ENCODE results near the gene FBLIM1.
"Not testable (repeated sequence)": the region's sequence is repeated elsewhere in the genome, so short reads cannot be mapped to it uniquely, and the experiment has no call there.

Gene FBLIM1

GRCh38 chr1:15810073-15810472 is 51.5 kb downstream of the FBLIM1 start:
- DNase-seq (ENCODE audit: low spot score) = no peak

- peak; percentile 18 for DNase-seq (ENCODE audit: low spot score)
Measured at GRCh38 chr1:15816674-15817073, 58.1 kb downstream of the FBLIM1 start.

DNA sequence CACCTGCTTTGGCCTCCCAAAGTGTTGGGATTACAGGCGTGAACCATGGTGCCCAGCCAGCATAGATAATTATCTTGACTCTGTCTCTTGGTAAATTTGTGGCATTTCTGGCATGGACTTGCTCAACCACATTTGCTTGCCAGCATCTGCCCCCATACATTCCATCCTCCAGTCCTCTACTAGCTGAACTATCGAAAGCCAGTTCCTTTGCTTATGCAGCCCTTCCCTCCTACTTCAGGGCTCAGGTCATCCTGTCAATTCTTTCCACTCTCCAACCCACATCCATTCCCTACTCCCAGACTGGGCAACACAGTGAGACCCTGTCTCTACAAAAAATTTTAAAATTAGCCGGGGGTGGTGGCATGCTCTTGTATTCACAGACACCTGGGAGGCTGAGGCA is 61.9 kb downstream of the FBLIM1 start:
- peak; percentile 30 for DNase-seq (ENCODE audit: low spot score)

GRCh38 chr1:15825800-15826199 is 67.2 kb downstream of the FBLIM1 start:
- DNase-seq (ENCODE audit: low spot score) = peak; percentile 20

DNA sequence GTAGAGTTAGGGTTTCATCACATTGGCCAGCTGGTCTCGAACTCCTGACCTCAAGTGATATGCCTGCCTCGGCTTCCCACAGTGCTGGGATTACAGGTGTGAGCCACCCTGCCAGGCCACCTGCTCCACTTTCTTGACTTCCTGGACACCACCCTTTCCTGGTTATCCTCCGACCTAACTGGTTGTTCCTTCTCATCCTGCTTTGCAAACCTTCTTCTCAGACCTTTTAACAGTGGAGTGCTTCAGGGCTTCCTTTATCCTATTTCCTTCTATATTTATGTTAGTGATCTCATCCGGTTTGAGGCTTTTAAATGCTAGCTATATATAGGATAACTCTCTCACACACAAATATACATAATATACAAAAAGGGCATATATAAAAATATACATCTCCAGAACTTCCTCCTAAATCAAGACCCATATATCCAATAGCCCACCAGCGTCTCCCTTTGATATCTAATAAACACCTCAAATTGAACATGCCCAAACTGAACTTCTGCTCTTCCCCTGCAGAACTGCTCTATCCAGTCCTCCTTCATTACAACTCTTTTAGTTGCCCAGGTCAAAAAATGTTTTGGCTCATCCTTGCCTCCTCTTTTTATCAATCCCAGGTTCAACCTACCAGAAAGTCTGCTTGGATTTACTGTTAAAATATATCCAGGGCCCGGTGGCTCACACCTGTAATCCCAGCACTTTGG is 68.4 kb downstream of the FBLIM1 start:
- no peak for DNase-seq (ENCODE audit: low spot score)

GRCh38 chr1:15827567-15827966 is 69.0 kb downstream of the FBLIM1 start:
- DNase-seq (ENCODE audit: low spot score) = not testable (repeated sequence)

GRCh38 chr1:15828931-15829330 is 70.3 kb downstream of the FBLIM1 start:
- DNase-seq (ENCODE audit: low spot score) = not testable (repeated sequence)

- no peak for DNase-seq (ENCODE audit: low spot score)
Measured at GRCh38 chr1:15830258-15830657, 71.7 kb downstream of the FBLIM1 start.

- DNase-seq (ENCODE audit: low spot score) = peak; percentile 40
Measured at GRCh38 chr1:15833069-15833679, 74.6 kb downstream of the FBLIM1 start.

DNA sequence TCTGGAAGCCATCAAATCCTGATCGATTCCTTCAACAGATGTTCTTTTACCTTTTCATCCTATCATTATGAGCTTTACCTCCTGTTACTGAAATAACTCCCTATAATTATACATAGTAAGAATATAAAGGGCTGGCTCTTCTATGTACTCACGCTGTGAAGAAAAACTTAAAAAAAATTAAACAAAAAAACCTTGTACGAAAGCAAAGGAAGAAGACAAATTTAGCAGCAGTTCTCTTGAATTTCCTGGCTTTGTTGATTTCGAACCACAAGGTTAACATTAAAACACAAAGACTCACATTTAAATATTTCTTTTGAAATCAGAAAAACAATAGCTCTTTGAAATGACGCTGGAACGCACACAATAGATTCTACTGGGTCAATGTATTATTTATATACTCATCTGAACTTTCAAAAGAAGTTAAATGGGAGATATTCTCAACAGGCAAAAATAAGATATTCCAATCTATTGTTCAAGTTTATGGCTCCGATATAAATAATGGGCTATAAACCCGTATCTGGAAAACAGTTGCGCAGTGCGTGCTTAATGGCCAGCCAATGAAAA is 75.3 kb downstream of the FBLIM1 start:
- peak; percentile 75 for DNase-seq (ENCODE audit: low spot score)

DNA sequence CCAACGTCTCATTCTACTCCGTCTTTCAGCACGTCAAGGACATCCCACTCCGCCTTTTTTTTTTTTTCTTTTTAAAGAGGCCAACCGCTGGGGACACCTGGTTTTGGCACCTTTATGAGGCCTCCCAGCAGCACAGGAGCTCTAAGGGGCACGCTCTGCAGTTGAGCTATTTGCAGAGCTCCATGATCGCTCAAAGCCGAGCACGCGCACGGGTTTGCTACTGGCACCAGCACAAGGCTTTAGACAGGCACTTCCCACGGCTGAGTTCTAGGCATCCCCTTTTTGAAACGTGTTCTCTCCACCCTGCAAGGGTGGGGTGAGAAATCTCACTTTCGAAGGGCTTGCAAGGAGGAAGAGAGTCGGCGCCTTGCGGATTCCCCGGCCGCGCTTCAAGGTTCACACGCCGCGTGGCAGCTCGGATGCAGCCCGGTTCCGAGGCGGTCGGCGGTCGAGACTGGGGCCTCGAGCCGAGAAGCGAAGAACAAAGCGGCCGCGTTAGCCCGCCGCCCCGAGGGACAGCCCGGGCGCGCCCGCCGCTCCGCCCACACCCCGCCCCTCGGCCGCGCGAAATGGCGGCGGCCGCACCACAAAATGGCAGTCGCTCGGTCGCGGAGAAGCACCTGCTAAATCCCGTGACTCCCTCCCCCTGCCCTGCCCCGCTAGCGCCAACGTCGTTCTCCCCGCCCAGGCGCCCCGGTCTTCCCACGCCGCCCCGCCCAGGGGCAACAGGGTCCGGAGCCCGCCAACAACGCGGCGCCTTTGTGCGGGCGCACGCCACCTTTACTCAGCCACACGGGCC is 76.0 kb downstream of the FBLIM1 start:
- DNase-seq (ENCODE audit: low spot score) = peak; percentile 82

DNA sequence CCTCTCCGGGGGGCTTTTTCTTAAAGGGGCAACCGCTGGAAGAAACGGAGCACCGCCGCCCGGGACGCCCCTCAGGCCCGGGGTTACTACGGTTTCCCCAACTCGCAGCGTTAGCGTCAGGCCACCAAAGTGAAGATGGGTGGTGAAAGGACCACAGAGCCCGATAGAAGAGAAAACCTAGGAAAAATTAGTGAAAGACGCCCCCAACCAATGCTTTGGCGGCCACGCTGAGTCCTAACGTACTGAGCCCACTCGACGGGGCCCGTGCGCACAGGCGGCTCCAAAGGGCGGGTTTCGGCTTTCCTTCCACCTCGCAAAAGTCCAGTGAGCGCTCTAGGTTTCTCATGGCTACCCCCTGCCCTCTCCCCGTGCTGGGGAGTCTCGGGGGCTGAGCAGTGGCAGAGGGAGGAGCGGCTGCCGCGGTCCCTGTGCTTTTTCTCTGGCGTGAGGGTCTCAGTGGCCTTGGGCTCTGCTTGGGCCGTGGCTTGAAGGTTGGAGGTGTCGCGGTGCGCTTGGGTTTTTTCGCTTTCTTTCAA is 76.7 kb downstream of the FBLIM1 start:
- DNase-seq (ENCODE audit: low spot score) = no peak

DNA sequence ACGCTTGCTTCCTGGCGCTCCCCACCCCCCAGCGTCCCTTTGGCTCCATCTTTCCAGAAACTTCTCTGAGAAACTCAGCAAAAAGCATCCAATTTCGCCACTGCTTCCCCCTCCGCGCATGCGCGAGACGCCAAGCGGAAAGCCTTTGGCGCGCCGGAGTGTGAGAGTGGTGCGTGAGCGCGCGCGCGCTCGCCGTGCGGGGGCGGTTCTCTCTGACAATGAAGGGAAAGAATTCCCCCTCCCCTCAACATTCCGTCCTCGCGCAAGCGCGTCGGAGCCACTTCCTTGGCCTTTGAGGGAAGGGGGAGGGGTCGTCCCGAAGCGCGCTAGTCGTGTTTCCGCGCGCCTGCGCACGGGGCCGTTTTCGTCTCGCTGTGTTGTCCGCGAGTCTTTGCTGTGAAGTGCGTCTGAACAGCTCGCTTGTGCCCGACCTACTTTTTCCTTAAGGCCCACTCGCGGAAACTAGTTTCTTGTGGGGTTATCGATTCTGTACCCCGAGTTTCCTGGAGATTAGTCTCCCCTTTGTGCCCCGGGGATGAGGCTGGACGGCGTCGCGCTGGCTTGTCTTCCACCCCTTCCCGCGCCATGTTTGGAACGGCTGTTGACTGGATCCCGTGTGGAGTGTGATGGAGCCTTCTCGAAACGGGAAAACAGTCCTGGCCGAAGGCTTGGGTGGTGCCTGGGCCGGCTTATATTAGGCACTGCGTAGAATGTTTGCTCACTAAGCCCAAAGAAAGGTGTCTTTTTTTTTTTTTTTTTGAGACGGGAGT is 77.3 kb downstream of the FBLIM1 start:
- peak; percentile 97 for DNase-seq (ENCODE audit: low spot score)
